ENCODE data around the gene PIN4.
"Not testable (repeated sequence)": the region's sequence is repeated elsewhere in the genome, so short reads cannot be mapped to it uniquely, and the experiment has no call there.

PIN4 gene

DNA sequence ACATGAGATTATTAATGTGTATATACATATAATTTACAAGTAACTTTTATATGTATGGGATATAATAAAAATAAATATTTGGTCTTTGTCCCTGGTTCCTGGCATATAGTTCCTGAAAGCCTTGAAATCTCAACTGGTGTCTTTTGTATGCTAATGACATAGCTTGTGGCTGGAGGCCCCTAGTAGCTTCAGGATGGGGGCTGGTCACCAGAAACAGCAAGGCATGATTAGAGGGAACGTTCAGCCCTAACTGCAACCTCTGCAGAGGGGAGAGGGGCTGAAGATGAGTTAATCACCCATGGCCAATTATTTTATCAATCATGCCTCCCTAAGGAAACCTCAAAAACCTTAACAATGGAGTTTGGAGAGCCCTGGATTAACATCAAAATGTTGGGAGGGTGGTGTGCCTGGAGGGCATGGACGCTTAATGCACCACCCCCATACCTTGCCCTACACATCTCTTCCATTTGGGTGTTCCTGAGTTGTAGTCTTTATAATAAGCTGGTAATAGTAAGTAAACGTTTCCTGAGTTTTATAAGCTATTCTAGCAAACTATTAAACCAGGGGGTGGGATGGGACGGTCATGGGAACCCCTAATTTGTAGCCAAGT is 21.3 kb downstream of the PIN4 start:
- H3K4me3 ChIP-seq (ENCODE audit: low read depth, low read length), result no peak overlapping the region
- TF ChIP-seq, protein P1, sequence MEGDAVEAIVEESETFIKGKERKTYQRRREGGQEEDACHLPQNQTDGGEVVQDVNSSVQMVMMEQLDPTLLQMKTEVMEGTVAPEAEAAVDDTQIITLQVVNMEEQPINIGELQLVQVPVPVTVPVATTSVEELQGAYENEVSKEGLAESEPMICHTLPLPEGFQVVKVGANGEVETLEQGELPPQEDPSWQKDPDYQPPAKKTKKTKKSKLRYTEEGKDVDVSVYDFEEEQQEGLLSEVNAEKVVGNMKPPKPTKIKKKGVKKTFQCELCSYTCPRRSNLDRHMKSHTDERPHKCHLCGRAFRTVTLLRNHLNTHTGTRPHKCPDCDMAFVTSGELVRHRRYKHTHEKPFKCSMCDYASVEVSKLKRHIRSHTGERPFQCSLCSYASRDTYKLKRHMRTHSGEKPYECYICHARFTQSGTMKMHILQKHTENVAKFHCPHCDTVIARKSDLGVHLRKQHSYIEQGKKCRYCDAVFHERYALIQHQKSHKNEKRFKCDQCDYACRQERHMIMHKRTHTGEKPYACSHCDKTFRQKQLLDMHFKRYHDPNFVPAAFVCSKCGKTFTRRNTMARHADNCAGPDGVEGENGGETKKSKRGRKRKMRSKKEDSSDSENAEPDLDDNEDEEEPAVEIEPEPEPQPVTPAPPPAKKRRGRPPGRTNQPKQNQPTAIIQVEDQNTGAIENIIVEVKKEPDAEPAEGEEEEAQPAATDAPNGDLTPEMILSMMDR (conservative IDR thresholded peaks at IDR 0.05; ENCODE audit: low read depth, low read length), result no peak
- no peak for DNase-seq (ENCODE audit: low read depth)

DNA sequence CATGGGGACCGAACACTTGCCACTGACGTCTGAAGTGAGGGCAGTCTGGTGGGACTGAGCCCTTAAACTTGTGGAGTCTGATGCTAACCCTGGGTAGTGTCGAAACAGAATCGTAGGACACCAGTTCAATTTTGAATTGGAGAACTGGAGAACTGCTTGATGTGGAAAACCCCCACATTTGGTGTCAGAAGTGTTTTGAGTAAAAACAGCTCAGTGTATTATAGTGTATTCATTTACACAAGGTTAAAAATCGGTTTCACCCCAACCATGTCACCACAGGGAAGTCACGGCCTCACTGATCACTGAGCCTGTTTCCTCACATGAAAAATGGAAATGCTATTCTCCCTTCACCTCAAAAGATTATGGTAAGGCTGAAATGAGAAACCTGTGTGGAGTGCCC is 21.9 kb downstream of the PIN4 start:
- H3K4me3 ChIP-seq (ENCODE audit: low read depth, low read length), result no peak overlapping the region

DNA sequence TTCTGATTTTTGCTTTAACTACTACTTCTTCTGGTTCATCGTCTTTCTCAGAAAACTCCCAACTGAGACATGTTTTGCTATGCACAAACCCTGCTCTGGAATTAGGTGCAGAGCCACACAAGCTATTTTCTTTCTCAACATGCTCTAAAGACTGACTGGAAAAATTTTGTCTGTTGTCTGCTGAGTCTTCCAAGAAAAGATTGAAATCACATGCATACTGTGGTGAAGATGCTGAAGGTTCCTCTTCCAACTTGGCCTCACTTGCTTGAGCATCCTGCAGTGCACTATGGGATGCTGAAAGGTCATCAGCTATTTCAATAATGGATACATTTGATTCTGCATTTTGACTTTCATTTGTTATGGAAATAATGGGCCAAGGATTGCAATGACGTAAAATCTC is 24.1 kb downstream of the PIN4 start:
- no peak overlapping the region for H3K4me3 ChIP-seq (ENCODE audit: low read depth, low read length)
- no peak for DNase-seq (ENCODE audit: low read depth)
- TF ChIP-seq, protein P1 (conservative IDR thresholded peaks at IDR 0.05; ENCODE audit: low read depth, low read length), result no peak

More for the DNA sequence above, 21.9 kb downstream of the PIN4 start:
- DNase-seq (ENCODE audit: low read depth), result no peak
- TF ChIP-seq, protein P1 (conservative IDR thresholded peaks at IDR 0.05; ENCODE audit: low read depth, low read length), result no peak

DNA sequence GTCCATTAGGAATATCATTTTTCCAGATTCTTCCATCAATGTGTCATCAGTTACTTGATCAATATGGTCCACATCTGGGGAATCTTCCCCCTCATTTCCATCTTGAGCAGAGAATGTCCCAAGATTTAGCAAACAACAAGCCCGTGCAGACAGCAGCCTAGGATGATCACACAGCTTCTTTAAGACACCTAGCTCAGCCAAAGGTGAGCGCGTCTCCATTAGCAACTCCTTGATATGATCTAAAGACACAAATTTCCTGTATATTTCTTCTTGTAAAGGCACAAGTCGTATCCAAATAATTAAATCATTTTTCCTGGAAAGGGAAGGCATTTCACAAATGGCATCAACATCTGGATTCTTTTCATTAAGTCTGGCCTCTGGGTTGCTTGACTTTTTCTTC is 25.8 kb downstream of the PIN4 start:
- TF ChIP-seq, protein P1 (conservative IDR thresholded peaks at IDR 0.05; ENCODE audit: low read depth, low read length), result no peak
- no peak for DNase-seq (ENCODE audit: low read depth)
- H3K4me3 ChIP-seq (ENCODE audit: low read depth, low read length), result no peak overlapping the region

DNA sequence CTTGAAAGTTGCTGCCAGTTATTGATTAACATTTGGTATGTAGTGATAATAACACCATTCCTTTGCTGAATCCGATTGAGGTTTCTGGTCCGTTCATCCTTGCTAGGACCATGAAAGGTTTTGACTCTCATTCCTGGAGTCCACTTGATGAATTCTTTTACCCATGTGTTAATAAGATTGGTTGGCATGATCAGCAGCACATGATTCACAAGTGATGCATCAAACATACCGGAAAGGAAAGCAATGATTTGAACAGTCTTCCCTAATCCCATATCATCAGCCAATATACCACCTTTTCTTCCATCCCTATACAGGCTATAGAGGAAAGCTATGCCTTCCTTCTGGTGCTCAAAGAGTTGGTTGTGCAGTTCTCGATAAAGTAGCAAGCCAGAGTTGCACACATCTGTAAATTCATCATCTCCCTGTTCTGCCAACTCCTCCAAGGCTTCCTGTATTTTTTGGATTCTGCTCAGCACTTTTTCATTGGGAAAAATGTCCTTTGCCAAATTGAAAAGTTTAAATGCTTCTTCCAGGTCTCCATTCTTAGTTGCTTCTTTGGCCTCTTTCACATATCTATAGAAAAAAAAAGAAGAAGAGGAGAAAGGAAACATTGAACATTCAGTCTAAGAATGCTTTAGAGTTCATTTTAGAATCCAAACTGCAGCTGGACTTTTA is 26.7 kb downstream of the PIN4 start:
- no peak overlapping the region for H3K4me3 ChIP-seq (ENCODE audit: low read depth, low read length)
- TF ChIP-seq, protein P1 (conservative IDR thresholded peaks at IDR 0.05; ENCODE audit: low read depth, low read length), result no peak
- no peak for DNase-seq (ENCODE audit: low read depth)

DNA sequence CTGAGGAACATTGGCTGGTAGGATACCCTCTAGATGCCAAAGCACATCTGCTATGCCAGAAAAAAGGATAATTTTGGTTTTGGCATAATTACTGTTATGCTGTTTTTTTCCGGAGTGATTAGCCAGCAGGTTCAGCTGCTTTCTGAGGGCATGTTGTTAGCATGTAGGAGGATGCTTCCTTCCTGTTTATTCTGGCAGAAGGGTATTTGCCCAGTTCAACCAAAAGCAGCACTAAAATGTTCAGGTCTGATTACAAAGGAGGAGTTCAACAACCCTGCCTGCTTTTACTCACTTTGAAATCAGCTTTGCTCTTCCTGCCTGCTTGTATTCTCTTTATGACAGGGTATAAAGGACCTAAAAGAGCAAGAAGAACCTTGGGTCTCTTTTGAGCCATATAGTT is 35.4 kb downstream of the PIN4 start:
- peak; percentile 10 for DNase-seq (ENCODE audit: low read depth)
- TF ChIP-seq, protein P1 (conservative IDR thresholded peaks at IDR 0.05; ENCODE audit: low read depth, low read length), result no peak
- no peak overlapping the region for H3K4me3 ChIP-seq (ENCODE audit: low read depth, low read length)

DNA sequence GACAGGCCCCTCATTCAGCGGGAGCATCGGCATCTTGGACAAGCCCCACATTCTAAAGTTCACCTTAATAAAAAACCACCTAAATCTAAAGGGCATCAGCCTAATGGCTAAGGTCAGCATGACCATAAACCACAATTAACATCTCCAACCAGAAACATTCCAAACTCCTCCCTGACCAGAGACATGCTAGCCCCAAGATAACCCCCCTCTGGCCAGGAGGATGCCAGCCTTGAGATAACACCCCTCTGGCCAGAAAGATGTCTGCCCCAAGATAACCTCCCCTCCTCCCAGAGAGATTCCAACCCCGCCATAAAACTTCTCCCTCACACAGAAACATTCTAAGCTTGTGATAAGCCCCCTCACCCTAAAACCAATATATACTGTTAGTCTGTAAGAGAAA is 38.8 kb downstream of the PIN4 start:
- H3K4me3 ChIP-seq (ENCODE audit: low read depth, low read length); DNase-seq (ENCODE audit: low read depth): not testable (repeated sequence)
